Hepatocyte (in vitro differentiated cells): Measurements from ENCODE around the gene FFAR4. TPM values are rescaled to one million over a fixed set of nuclear protein-coding genes. Genes with fewer than 3 reads are reported as not detected.

ENCODE experiments used
- DNase-seq: peaks from one replicate; pipeline ENCODE4 v3.0.0-alpha.2; 2016; ENCODE audit warnings: low spot score
- H2AFZ ChIP-seq: fragments of 200-600 bp; sonication (generic); 2 replicates; pipeline ENCODE4 v1.6.0; 2016; ENCODE audit warnings: antibody characterized with exemption, mild to moderate bottlenecking
- H3K27ac ChIP-seq: fragments of 200-600 bp; sonication (generic); 2 replicates; pipeline ENCODE4 v1.5.1; 2016; ENCODE audit warnings: mild to moderate bottlenecking
- H3K27me3 ChIP-seq: fragments of 200-600 bp; sonication (generic); 2 replicates; pipeline ENCODE4 v1.6.1; 2016
- H3K36me3 ChIP-seq: fragments of 200-600 bp; sonication (generic); replicated peaks from 2 replicates; pipeline ENCODE4 v1.5.1; 2016; ENCODE audit warnings: low read depth; ENCODE audit not compliant: insufficient read depth
- H3K4me1 ChIP-seq: fragments of 200-600 bp; sonication (generic); 2 replicates; pipeline ENCODE4 v1.5.1; 2016; ENCODE audit warnings: mild to moderate bottlenecking, moderate library complexity; ENCODE audit not compliant: insufficient read depth
- H3K4me2 ChIP-seq: fragments of 200-600 bp; sonication (generic); 2 replicates; pipeline ENCODE4 v1.6.0; 2016
- H3K4me3 ChIP-seq: fragments of 200-600 bp; sonication (generic); 2 replicates; pipeline ENCODE4 v1.5.1; 2016; ENCODE audit warnings: mild to moderate bottlenecking
- H3K79me2 ChIP-seq: fragments of 200-600 bp; sonication (generic); 2 replicates; pipeline ENCODE4 v1.6.0; 2017; ENCODE audit warnings: mild to moderate bottlenecking
- H3K9me2 ChIP-seq: fragments of 200-600 bp; sonication (generic); replicated peaks from 2 replicates; pipeline ENCODE4 v1.6.0; 2017; ENCODE audit warnings: mild to moderate bottlenecking; ENCODE audit not compliant: insufficient read depth
- H3K9me3 ChIP-seq: fragments of 200-600 bp; sonication (generic); 2 replicates; pipeline ENCODE4 v1.5.1; 2016; ENCODE audit warnings: low read depth, mild to moderate bottlenecking
- H4K20me1 ChIP-seq: fragments of 200-600 bp; sonication (generic); 2 replicates; pipeline ENCODE4 v1.6.0; 2016; ENCODE audit warnings: mild to moderate bottlenecking; ENCODE audit not compliant: insufficient read depth, poor library complexity, severe bottlenecking
- EZH2 ChIP-seq: fragments of 200-600 bp; sonication (generic); IDR thresholded peaks from 2 replicates; pipeline ENCODE4 v1.6.1; 2016; ENCODE audit warnings: antibody characterized with exemption, mild to moderate bottlenecking, borderline replicate concordance
- EZH2phosphoT487 ChIP-seq: fragments of 200-600 bp; sonication (generic); IDR thresholded peaks from one replicate; pipeline ENCODE4 v1.6.1; 2018; ENCODE audit warnings: antibody characterized with exemption, mild to moderate bottlenecking, low read depth, moderate library complexity; ENCODE audit not compliant: unreplicated experiment, severe bottlenecking
- WGBS: methylation state at CpG from one replicate; pipeline ENCODE4 v1.1.6; 2016; ENCODE audit warnings: low lambda C conversion rate; ENCODE audit errors: missing lambda C conversion rate; 5-methylcytosine and 5-hydroxymethylcytosine counted together
- polyA plus RNA-seq: library from polyadenylated mRNA; unstranded; fragments of >200 nt; fragmentation: Nextera tagmentation; extraction: Ambion mirVana; gene quantifications from 2 replicates; pipeline ENCODE4 v1.2.1, GENCODE V29; 2016
- total RNA-seq: library from RNA; depleted of rRNA; stranded (reverse); fragments of >200 nt; gene quantifications from 2 replicates; pipeline ENCODE4 v1.2.3, GENCODE V29; 2014
- TF ChIP-seq, protein P1 (sequence below): fragments of 200-600 bp; sonication (generic); IDR thresholded peaks from 2 replicates; pipeline ENCODE4 v1.5.1; 2016; ENCODE audit warnings: antibody characterized with exemption, mild to moderate bottlenecking; ENCODE audit not compliant: poor library complexity

Gene FFAR4
- total and polyA plus RNA-seq, 2 experiments from 2014 or later: 0.53 TPM; not detected in 1

DNA sequence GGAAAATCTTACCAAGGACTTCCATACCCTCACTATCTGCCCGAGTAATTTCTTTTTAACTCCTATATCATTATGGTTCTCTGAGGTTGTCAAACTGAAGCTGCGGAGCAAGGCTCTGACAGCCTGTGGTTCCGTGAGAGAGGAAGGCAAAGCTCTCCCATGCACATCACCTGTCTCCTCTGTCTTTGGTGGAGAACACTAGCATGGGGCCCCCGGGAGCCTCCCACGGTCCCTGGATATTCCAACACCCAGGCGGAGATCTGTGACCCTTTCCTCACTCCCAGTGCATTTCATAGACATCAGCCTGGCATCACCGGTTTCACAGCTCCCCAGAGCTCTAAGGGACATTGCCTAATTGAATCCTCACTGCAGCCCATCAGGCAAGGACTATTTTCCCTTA is 24.2 kb downstream of the FFAR4 start:
- 72% methylated on average over 7 of the region's 7 CpGs for WGBS
- peaks cover 13% of the 10 kb centered on the region for H3K4me1 ChIP-seq
- TF ChIP-seq EZH2phosphoT487 (no peak), EZH2 (no peak)
- TF ChIP-seq, protein P1, sequence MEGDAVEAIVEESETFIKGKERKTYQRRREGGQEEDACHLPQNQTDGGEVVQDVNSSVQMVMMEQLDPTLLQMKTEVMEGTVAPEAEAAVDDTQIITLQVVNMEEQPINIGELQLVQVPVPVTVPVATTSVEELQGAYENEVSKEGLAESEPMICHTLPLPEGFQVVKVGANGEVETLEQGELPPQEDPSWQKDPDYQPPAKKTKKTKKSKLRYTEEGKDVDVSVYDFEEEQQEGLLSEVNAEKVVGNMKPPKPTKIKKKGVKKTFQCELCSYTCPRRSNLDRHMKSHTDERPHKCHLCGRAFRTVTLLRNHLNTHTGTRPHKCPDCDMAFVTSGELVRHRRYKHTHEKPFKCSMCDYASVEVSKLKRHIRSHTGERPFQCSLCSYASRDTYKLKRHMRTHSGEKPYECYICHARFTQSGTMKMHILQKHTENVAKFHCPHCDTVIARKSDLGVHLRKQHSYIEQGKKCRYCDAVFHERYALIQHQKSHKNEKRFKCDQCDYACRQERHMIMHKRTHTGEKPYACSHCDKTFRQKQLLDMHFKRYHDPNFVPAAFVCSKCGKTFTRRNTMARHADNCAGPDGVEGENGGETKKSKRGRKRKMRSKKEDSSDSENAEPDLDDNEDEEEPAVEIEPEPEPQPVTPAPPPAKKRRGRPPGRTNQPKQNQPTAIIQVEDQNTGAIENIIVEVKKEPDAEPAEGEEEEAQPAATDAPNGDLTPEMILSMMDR: no peak
- H3K79me2 ChIP-seq: no peaks in the 10 kb centered on the region
- H3K36me3 ChIP-seq: no peaks in the 10 kb centered on the region
- H4K20me1 ChIP-seq: no peaks in the 10 kb centered on the region
- no peak overlapping the region for H3K4me3 ChIP-seq
- no peaks in the 10 kb centered on the region for H3K27me3 ChIP-seq
- H3K27ac ChIP-seq: peak overlapping the region; percentile 76
- no peak overlapping the region for H2AFZ ChIP-seq
- H3K9me2 ChIP-seq: no peaks in the 10 kb centered on the region
- no peak overlapping the region for H3K4me2 ChIP-seq
- H3K9me3 ChIP-seq: no peaks in the 10 kb centered on the region
- no peak for DNase-seq

GRCh38 chr10:93591065-93591808 is 24.8 kb downstream of the FFAR4 start:
- H3K4me2 ChIP-seq: no peak overlapping the region
- no peaks in the 10 kb centered on the region for H3K9me2 ChIP-seq
- no peaks in the 10 kb centered on the region for H3K9me3 ChIP-seq
- WGBS: 70% methylated on average over 8 of the region's 8 CpGs
- no peaks in the 10 kb centered on the region for H3K27me3 ChIP-seq
- DNase-seq: peak; percentile 30
- no peak overlapping the region for H2AFZ ChIP-seq
- H3K36me3 ChIP-seq: no peaks in the 10 kb centered on the region
- no peak overlapping the region for H3K4me3 ChIP-seq
- no peaks in the 10 kb centered on the region for H4K20me1 ChIP-seq
- TF ChIP-seq, protein P1: no peak
- no peak for TF ChIP-seq EZH2
- no peak for TF ChIP-seq EZH2phosphoT487
- peak overlapping the region; percentile 76 for H3K27ac ChIP-seq
- peaks cover 13% of the 10 kb centered on the region for H3K4me1 ChIP-seq
- H3K79me2 ChIP-seq: no peaks in the 10 kb centered on the region

- Histone ChIP-seq H3K4me2 (no peak overlapping the region), H3K36me3 (no peaks in the 10 kb centered on the region), H3K9me3 (no peaks in the 10 kb centered on the region), H3K27ac (no peak overlapping the region), H3K27me3 (no peaks in the 10 kb centered on the region), H4K20me1 (no peaks in the 10 kb centered on the region), H3K9me2 (no peaks in the 10 kb centered on the region), H3K79me2 (no peaks in the 10 kb centered on the region), H2AFZ (no peak overlapping the region), H3K4me3 (no peak overlapping the region), H3K4me1 (peaks cover 13% of the 10 kb centered on the region)
- WGBS: 92% methylated on average over 4 of the region's 4 CpGs
- TF ChIP-seq EZH2phosphoT487: no peak
- TF ChIP-seq, protein P1: no peak
- TF ChIP-seq EZH2: no peak
- no peak for DNase-seq
Observed at GRCh38 chr10:93593254-93593653, 26.8 kb downstream of the FFAR4 start.
